ENCODE measurements around the gene ADAM11.

DNA sequence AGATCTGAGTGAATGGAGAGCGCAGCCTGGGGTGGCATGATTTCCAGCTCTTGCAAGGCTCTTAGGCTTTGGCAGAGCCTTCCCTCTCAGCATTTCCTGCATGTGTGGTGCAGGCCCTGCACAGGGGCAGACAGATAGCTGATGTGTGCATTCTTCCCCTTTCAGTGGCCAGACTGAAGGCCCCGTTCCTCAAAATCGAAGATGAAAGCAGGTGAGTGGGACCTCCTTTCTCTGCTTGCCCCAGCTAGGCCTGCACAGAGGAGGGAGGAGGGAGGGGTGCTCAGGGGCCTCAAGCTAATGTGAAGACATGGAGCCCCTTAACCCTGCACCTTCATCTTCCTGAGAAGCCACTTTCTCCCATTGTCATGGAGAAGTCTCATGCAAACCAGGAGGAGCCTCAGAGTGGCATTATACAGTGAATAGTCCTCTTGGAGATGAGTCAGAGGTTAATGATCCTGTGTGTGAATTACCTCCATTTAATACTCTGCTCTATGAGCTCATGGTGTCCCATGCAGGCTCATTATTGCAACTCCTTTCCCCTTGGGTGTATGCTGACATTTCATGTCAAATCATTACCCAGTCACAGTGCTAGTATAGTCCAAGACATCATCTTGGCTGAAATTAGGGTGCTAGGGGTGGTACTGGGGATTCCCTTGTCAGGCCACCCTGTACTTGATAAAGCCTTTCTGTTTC, 20.4 kb upstream of the ADAM11 start:
- TF ChIP-seq, protein P1, sequence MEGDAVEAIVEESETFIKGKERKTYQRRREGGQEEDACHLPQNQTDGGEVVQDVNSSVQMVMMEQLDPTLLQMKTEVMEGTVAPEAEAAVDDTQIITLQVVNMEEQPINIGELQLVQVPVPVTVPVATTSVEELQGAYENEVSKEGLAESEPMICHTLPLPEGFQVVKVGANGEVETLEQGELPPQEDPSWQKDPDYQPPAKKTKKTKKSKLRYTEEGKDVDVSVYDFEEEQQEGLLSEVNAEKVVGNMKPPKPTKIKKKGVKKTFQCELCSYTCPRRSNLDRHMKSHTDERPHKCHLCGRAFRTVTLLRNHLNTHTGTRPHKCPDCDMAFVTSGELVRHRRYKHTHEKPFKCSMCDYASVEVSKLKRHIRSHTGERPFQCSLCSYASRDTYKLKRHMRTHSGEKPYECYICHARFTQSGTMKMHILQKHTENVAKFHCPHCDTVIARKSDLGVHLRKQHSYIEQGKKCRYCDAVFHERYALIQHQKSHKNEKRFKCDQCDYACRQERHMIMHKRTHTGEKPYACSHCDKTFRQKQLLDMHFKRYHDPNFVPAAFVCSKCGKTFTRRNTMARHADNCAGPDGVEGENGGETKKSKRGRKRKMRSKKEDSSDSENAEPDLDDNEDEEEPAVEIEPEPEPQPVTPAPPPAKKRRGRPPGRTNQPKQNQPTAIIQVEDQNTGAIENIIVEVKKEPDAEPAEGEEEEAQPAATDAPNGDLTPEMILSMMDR (IDR thresholded peaks at IDR 0.05) = no peak
- no peak for TF ChIP-seq POLR2AphosphoS5 (IDR thresholded peaks at IDR 0.05)
